ENCODE results near the gene LEFTY2.
"Not testable (repeated sequence)": the region's sequence is repeated elsewhere in the genome, so short reads cannot be mapped to it uniquely, and the experiment has no call there.

The LEFTY2 gene

DNA sequence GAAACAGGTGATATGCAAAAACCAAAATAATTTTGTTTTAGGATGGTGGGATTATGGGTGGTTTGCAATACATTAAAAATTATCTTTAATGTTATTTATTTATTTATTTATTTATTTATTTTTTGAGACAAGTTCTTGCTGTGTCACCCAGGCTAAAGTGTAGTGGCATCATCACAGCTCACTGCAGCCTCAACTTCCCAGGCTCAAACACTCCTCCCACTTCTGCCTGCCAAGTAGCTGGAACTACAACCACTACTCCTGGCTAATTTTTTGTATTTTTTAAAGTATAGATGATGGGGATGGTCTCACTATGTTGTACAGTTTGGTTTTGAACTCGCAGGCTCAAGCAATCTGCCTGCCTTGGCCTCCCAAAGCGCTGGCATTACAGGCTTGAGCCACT, 10.5 kb downstream of the LEFTY2 start:
- DNase-seq = no peak

GRCh38 chr1:225929462-225929861, 11.6 kb downstream of the LEFTY2 start:
- ATAC-seq, DNase-seq: not testable (repeated sequence)

More for the DNA sequence above, 10.5 kb downstream of the LEFTY2 start:
- ATAC-seq = no peak

DNA sequence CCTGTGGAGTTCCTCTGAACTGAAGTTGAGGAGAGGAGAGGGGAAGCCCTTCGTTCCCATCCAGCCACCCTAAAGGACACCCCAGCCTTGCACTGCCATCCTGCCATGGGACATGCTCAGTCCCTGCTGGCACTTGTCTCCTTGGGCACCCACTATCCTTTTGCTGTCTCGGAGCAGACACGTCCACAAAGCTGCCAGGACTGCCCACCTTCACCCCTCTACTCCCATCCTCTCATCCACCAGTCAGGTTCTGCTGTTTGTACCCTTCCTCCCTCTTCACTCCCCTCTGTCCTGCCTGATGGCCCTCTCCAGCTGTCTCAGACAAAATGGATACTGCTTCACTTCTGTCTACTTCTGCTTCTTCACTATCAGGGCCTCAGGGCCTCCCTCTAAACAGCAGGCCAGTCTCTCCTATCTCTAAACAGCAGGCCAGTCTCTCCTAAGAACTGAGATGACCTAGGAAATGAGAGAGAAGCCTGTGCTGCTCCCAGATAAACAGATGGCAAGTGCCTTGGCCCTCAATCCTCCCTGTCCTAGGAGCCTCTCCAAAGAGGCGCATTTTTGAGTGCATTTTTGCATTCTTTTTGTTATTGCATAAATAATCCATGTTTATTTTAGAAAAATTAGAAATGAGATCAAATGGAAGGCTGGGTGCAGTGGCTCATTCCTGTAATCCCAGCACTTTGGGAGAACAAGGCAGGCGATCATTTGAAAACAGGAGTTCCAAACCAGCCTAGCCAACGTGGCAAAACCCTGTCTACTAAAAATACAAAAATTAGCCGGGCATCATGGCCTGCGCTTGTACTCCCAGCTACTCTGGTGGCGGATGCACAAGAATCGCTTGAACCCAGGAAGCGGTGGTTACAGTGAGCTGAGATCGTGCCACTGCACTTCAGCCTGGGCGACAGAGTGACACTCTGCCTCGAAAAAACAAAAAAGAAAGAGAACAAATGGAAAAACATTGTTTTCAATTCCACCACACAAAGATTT, 12.5 kb downstream of the LEFTY2 start:
- peak; percentile 20 for DNase-seq
- ATAC-seq = no peak

- DNase-seq = no peak
- no peak for ATAC-seq
These were observed 14.4 kb downstream of the LEFTY2 start for GRCh38 chr1:225926551-225927113.

DNA sequence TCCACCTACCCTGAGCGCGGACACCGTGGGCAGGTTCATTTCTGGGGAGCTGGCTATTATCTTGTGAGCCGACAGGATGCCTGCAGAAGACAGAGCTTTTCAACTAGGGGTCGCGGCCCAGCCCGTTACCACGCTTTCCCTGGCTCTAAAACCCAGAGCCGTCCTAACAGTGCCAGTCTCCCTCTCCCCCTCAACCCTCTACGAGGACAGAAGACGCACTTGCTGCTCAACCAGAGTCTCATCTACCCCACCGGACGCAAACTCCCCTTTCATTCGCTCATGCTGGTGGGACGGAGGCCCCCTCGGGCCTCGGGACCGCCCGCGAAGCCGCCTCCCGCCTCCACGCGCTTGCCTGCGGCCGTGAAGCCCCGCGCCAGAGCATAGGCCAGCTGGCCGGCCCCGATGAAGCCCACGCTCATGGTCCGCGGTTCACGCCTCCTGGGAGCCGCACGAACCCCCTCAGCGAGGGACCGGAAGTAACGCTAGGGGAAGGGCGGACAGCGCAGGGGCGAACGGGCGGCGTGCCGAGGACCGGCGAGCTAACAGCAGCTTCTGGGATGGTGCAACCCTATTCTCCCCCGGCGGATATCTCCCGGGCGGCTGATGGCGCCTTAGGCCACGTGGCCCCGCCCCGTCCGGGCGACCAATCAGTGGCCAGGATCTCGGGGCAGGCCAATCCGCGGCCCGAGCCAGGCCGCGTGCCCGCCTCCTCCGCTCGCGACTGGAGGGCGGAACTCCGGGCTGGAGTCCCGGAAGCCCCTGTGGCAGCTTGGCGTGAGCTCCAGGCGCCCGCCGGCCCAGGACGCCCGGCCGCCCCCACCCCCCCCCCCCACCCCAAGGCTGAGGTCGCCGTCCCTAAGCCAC, 17.1 kb downstream of the LEFTY2 start, which contains the start of gene PYCR2:
Gene PYCR2, minus strand, starts transcription at position 559 of the 864 bp plus-strand sequence. Its CDS starts 140 bp downstream, at position 419.
- peak; percentile 95 for DNase-seq
- ATAC-seq = peak; percentile 97

- no peak for ATAC-seq
- DNase-seq = no peak
These were observed 17.7 kb downstream of the LEFTY2 start for GRCh38 chr1:225923381-225923691.

DNA sequence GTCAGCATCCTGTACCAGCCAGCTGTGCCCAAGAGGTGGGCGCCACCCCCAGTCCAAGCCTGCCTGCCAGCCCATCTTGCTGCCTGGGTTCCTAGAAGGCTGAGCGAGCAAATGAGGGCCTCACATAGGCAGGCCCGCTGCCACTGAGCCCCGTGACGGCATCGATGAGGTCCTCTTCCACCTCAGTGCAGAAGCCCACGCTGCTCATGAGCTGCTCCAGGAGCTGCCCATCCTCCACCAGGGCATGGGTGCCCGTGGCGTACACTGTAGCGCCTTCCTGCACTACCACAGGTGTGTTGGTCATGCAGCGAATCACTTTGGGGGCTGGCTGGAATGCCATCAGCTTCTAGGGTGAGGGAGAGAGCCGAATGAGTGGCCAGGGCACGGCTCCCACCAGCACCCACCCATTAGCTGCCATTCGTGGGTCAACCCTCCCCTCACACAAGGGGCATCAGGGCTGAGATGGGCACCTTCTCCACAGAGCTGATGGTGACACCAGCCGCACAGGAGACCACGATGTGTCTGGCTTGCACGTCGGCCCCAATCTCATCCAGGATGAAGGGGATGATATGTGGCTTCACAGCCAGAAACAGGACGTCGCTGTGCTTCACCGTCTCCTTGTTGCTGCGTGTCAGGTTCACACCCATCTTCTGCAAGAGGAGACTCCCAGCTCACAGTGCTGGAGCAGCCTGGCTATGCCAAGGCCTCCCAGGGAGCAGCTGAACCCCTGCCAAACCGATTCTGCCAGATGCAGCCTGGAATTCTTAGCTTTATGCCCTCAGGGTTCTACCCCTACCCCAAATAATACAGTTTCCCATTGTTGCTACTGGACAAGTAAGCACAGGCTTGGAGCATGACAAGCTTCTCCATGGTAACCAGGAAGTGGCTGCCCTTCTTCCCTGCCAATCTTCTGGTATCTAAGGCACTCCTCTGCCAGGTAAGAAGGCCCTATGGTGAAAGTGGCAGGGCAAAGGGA, 19.0 kb downstream of the LEFTY2 start:
- DNase-seq (no peak), ATAC-seq (no peak)

GRCh38 chr1:225919906-225920305, 21.1 kb downstream of the LEFTY2 start:
- ATAC-seq (no peak), DNase-seq (no peak)

DNA sequence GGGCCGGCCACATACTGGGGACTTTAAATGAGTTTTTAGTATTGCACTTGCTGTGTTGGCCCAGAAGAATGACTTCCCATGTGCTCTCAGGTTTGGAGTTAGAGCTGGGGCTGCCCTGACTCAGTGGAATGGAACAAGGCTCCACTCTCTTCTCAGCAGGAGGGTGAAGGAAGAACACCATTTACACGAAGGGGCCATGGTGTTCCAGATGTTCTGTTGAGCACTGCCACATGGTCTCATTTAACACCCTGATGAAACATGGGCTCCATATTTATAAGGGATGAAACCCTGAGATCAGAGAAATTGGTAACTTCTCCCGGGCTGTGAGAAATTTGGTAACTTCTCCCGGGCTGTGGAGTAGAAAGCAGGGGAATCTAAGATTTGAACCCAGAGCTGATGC, 22.7 kb downstream of the LEFTY2 start:
- DNase-seq = no peak
- no peak for ATAC-seq

DNA sequence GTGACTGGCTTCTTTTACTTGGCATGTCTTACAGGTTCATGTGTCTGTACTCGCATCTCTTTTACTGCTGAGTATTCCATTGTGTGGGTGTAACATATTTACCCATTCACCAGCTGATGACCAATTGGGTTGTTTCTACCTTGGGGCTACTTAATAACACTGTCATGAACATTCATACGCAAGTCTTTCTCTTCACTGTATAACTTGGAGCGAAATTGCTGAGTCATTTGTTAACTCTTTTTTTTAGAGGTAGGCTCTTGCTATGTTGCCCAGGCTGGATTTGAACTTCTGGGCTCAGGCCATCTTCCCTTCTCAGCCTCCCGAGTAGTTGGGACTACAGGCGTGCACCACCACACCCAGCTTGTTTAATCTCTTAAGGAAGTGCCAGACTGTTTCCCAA, 23.5 kb downstream of the LEFTY2 start:
- DNase-seq (no peak), ATAC-seq (no peak)

GRCh38 chr1:225917101-225917500, 23.9 kb downstream of the LEFTY2 start:
- ATAC-seq (no peak), DNase-seq (no peak)

DNA sequence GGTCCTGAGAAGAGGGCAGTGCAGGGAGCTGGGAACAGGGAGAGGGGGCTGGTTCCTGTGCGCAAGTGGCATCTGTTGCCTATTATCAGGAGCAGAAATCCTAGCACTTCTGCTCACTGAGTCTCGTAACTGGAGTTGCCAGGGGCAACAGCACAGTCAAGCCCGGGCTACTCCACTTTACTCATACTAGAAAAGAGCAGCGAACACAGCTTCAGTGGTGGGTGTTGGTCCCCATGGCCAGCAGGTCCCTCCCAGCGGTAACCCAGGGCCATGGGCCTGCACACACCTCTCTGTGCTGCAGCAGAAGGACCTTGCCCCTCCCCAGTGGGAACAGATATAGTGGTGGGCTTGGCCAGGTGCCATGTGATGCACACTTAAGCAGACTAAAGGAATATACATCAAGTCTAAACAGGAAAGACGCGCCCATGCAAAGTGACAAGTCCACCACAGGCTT, 25.5 kb downstream of the LEFTY2 start:
- no peak for ATAC-seq

GRCh38 chr1:225914947-225915346, 26.1 kb downstream of the LEFTY2 start:
- no peak for DNase-seq
- ATAC-seq = no peak

More for the DNA sequence above, 25.5 kb downstream of the LEFTY2 start:
- no peak for DNase-seq

DNA sequence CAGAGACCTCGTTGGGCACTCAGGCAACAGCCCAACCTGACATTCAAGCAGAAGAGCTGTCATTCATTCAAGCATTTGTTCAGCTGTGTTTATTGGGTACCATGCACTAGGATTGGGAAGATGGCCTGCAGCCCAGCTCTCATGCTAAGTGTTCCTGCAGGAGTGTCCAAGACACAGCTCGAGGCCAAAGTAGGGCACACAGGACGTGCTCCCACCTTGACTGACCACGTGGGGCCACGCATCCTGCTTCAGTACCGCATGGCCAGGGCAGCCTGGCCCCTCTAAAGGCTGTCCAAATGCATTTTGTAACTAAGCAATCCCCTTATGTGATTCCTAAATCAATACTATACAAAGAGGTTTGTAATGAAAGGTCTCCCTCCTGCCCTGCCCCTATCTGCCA, 26.6 kb downstream of the LEFTY2 start:
- ATAC-seq = no peak
- no peak for DNase-seq

- peak; percentile 81 for ATAC-seq
- peak; percentile 84 for DNase-seq
These were observed 29.6 kb downstream of the LEFTY2 start for GRCh38 chr1:225911191-225912130.

GRCh38 chr1:225909477-225909876, 31.5 kb downstream of the LEFTY2 start:
- ATAC-seq = no peak
- no peak for DNase-seq

DNA sequence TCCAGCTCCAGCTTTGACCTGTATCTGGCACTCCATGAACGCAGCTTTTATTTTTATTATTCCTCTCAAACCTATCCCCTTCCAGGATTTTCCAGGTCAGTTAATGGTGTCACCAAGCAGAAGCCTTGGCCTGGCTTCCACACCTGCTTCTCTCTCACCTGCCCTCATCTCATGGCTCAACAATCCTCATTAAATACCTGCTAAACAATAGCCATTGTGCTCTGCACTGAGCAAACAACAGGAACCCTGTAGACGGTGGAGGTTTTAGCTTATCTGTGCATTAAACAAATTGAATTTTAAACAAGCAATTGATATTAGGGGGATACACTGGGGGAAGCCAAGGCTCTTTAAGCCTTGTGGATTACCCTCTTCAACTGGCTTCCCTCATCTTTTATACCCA, 32.2 kb downstream of the LEFTY2 start:
- no peak for DNase-seq
- ATAC-seq = no peak

DNA sequence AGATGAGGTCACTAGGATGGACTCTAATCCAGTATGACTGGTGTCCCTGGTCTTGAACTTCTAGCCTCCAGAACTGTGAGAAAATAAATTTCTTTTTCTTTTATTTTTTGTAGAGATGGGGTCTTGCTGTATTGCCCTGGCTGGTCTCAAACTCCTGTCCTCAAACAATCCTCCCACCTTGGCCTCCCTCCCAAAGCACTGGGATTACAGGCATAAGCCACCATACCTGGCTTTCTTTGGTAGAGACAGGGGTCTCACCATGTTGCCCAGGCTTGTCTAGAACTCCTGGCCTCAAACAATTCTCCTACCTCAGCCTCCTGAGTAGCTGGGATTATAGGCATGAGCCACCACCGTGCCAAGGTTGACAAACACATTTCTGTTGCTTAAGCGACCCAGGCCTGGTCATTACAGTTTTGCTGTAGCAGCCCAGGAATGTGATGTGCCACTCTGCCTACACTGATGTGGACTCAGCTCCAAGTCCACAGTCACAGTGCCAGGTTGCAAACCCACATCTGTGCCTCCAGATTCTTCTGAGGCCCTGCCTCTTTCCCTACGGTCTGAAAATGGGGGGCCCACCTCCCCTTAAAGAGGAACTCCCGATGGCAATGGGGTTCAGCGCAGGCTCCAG, 32.9 kb downstream of the LEFTY2 start:
- DNase-seq (no peak), ATAC-seq (no peak)

DNA sequence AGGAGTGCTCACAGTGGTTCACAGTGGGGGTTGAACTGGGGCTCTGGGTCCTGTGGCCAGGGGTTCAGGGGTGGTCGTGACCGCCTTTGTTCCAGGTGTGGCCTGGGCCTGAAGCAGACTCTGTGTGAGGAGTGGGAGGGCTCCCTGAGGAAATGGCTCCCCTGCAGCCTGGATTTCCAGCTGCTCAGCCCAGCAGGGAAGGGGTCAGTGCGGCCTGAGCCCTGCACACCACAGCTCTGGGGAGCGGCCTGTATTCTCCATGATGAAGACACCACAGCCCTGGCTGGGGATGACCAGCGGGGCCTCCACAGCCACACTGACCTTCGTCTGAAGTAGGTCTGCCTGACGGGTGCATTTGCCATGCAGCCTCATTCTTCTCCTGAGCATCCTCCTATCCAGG, 33.7 kb downstream of the LEFTY2 start:
- DNase-seq (no peak), ATAC-seq (no peak)

DNA sequence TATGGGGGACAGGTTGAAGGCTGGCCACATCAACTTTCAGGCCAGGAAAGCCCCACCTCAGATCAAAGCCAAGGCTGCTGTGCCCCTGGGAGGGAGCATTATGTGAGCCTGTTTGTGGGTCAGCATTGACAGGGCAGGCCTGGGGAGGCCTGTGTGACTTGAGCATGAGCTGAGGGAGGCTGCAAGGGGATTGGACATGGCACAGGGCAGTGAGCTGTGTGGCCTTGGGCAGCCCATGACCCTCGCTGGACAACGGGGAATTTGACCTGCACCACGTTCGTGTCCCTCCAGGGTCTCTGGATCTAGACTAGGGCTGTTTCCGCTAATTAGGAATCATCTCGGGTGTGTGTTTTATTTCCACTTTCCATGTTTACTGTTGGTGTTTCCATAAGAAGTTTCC, 34.6 kb downstream of the LEFTY2 start:
- no peak for DNase-seq
- no peak for ATAC-seq

Data from stimulated activated naive CD8-positive, alpha-beta T cell treated with anti-CD3 and anti-CD28 coated beads, Interleukin-15, Interleukin-2, amounts not matched to agents 100 U/mL and 50 U/mL, for 24 hours (primary cell).